K562 (cell line): Measurements from ENCODE around the gene TBX10. TPM values are rescaled to one million over a fixed set of nuclear protein-coding genes. Genes with fewer than 3 reads are reported as not detected.

Source experiments
- BCOR ChIP-seq: fragments of 450-650 bp; IDR thresholded peaks from 2 replicates; pipeline ENCODE4 v1.6.1; 2016
- CREB3L1 ChIP-seq: fragments of 450-650 bp; IDR thresholded peaks from 2 replicates; pipeline ENCODE4 v1.6.1; 2014; ENCODE audit warnings: low read depth, mild to moderate bottlenecking, moderate library complexity, borderline replicate concordance
- HINFP ChIP-seq: fragments of 450-650 bp; conservative IDR thresholded peaks from 2 replicates; pipeline ENCODE4 v1.6.1; 2016; ENCODE audit warnings: missing genetic modification characterization, low read depth, mild to moderate bottlenecking, control low read depth, missing compliant biosample characterization
- JUN ChIP-seq, 2 experiments: sonication (generic) in 1 of 2; formaldehyde crosslinking in 1 of 2; IDR thresholded peaks; 2 replicates each; pipeline versions ENCODE4 v1.6.1 to v1.8.0; 2012 to 2022; ENCODE audit warnings: borderline replicate concordance in 2 of 2, mild to moderate bottlenecking in 2 of 2, improper control_type of control experiment in 1 of 2, low read depth in 1 of 2, low read length in 1 of 2, missing genetic modification reagents in 1 of 2
- MAFF ChIP-seq: IDR thresholded peaks from 2 replicates; pipeline ENCODE4 v1.6.1; 2012; ENCODE audit warnings: low read length, improper control_type of control experiment
- MGA ChIP-seq: fragments of 450-650 bp; IDR thresholded peaks from 2 replicates; pipeline ENCODE4 v1.6.1; 2016; ENCODE audit warnings: mild to moderate bottlenecking, moderate library complexity
- TGIF2 ChIP-seq: sonication (generic); formaldehyde crosslinking; IDR thresholded peaks from 2 replicates; pipeline ENCODE4 v1.8.1; 2022; ENCODE audit warnings: mild to moderate bottlenecking, missing genetic modification reagents, moderate library complexity
- ZBTB34 ChIP-seq: fragments of 250-450 bp; sonication (Bioruptor Pico); IDR thresholded peaks from 2 replicates; pipeline ENCODE4 v1.8.0; 2021; ENCODE audit warnings: mild to moderate bottlenecking, moderate library complexity
- ZNF766 ChIP-seq: fragments of 200-800 bp; sonication (Bioruptor generic); conservative IDR thresholded peaks from 2 replicates; pipeline ENCODE4 v1.6.1; 2016; ENCODE audit warnings: missing genetic modification characterization, missing compliant biosample characterization
- polyA plus RNA-seq, 8 experiments: library from polyadenylated mRNA; depleted of rRNA in 4 of 8; stranded (reverse) in 5 of 8; unstranded in 3 of 8; fragments of >200 nt; fragmentation: Nextera tagmentation in 2 of 8; fragmentation: Illumina TruSeq in 1 of 8; extraction: Ambion mirVana in 2 of 8; extraction: Trizol in 1 of 8; gene quantifications; 2 replicates each; pipeline versions ENCODE4 v1.2.1 to v1.2.3, GENCODE V29; 2011 to 2014; ENCODE audit warnings: inconsistent platforms in 1 of 8, missing spikeins in 1 of 8
- total RNA-seq, 7 experiments: library from RNA; depleted of rRNA in 6 of 7; stranded (reverse); fragments of >200 nt in 6 of 7; fragmentation: Illumina TruSeq in 2 of 7; extraction: Trizol in 2 of 7; gene quantifications; 2 replicates each; pipeline versions ENCODE4 v1.2.1 to v1.2.3, GENCODE V29; 2011 to 2021; ENCODE audit warnings: low replicate concordance in 1 of 7

The TBX10 gene
- total and polyA plus RNA-seq, 9 of the 15 experiments (the other 6 are each of a cell fraction or from before 2014, with no cell fraction given) = not detected

- TF ChIP-seq MGA (peak; percentile 98), CREB3L1 (peak; percentile 95), BCOR (peak; percentile 83), HINFP (tag) (no peak), JUN (IDR thresholded peaks at IDR 0.05; ENCODE audit: borderline replicate concordance, low read depth, low read length) (peak; percentile 8; the same call in 1 of the 2 replicates), JUN (CRISPR knock-in tag; IDR thresholded peaks at IDR 0.05; ENCODE audit: borderline replicate concordance) (peak; percentile 59; the same call in 1 of the 2 replicates), MAFF (no peak), ZBTB34 (no peak), ZNF766 (CRISPR knock-in tag) (peak; percentile 71), TGIF2 (peak; percentile 75; the same call in 1 of the 2 replicates)
These were observed 10.0 kb downstream of the TBX10 start, which contains the start of gene NUDT8 (continued) for GRCh38 chr11:67629386-67630227.
